DMS53 treated with DMSO at 0.1 percent for 48 hours (cell line): ENCODE results near the gene PGA4.
"Not testable (repeated sequence)": the region's sequence is repeated elsewhere in the genome, so short reads cannot be mapped to it uniquely, and the experiment has no call there.

Experiments used
- DNase-seq: peaks from one replicate; lab custom pipeline; 2025; ENCODE audit not compliant: unreplicated experiment; lab: John Stamatoyannopoulos, UW

Gene PGA4

GRCh38 chr11:61222047-61222446 is at the start of gene PGA4:
PGA4 (plus strand) TSS chr11:61222347; CDS start chr11:61222401, 54 bp downstream.
- not testable (repeated sequence) for DNase-seq

DNA sequence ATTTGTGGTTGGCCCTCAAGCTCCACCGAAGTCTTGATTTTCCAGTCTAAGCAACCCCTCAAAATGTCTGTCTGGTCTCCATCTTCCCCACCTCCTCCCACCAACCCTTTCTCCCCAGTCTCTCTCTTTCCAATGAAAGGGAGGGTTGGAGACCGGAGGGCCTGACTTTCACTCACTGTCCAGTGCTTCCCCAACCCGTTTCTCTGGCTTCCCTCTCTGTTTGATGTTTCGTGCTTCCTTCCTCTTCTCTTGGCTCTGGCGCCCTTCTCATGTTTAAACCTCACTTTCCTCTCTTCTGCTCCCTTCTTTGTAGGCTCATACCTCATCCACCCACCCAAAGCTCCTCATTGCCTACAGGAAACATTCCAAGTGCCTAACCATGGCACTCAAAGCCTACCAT is 49.8 kb upstream of the PGA4 start:
- no peak for DNase-seq

GRCh38 chr11:61172888-61173287 is 49.3 kb upstream of the PGA4 start:
- no peak for DNase-seq

DNA sequence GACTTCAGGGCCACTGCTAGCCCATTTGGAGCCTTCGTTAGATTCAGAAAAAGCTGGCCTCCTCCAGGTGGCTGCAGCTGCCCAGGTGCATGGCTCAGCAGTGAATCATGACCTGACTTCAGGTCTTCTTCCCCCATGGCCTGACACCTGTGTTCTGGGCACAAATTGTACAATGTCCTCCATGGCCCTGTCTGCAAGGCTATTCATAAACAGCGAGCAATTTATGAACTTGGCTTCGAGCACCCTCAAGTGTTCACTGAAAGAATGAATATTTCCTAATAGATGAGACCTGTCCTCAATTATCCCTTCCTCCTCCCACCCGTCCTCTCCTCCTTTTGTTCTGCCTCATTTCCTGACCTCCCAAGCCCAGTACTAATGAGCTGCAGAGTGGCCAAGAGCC is 48.7 kb upstream of the PGA4 start:
- DNase-seq, result no peak

GRCh38 chr11:61174273-61174672 is 47.9 kb upstream of the PGA4 start:
- no peak for DNase-seq

- DNase-seq, result no peak
Measured at GRCh38 chr11:61174949-61175348, 47.2 kb upstream of the PGA4 start.

DNA sequence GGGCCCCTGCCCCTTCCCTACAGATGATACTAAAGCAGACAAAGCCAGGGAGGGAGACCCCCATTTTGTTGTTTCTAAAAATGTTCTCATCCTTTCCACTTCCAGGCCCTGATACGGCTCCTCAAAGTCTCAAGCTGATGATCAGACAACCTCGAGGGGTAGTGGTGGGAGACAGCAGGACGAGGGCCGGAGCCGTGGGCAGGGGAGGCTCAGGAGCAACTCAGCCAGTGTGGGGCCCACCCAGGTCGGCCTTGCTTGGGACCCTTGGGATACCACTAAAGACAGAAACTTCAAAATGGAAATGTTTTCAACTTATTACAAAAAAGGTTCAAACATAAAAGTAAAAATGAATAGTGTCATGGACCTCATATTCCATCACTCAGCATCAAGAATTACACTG is 45.7 kb upstream of the PGA4 start:
- no peak for DNase-seq

- DNase-seq, result not testable (repeated sequence)
Measured at GRCh38 chr11:61180205-61180604, 41.9 kb upstream of the PGA4 start.

GRCh38 chr11:61181489-61181888 is 40.7 kb upstream of the PGA4 start:
- no peak for DNase-seq

GRCh38 chr11:61183645-61184044 is 38.5 kb upstream of the PGA4 start:
- DNase-seq, result no peak

DNA sequence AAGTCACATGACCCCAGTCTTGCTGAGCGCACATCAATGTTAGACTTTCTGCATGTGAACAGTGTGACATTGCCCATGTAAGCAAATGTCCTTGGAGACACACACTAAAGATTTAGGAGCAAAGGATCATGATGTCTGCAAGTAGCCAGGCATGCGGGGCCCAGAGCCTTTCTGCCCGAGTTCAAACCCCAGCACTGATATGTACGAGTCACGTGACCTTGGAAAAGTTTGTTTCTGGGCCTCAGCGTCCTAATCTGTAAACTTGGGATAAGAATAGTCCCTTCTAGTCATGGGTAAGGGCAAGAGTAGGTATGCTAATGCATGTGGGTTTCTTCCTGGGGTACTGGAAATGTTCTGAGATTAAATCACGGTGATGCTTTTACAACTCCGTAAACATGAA is 35.6 kb upstream of the PGA4 start:
- DNase-seq, result no peak

DNA sequence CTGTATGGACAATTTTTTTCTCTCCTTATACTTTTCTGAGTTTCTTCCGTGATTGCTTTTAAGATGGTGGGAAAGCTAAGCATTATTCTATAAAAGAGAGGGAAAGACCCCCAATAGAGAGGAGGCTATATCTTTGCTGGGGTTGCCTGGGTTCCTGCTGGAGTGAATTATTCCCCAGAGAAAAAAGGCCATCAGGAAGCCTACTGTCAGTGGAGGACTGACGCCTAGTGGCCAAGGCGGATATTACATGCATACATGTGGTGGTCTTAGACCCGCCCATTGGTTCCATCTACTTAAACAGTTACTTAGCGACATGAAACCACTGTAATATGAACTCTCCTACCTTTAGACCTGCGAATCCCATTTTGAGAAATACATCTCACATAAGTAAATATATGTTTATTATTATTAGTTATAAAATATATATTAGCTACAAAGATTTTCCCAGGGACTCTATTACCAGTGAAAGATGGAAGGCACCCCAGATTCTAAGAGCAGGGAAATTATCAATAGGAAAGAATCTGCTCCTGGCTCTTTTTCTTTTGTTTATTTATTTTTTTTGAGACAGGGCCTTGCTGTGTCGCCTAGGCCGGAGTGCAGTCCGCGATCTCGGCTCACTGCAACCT is 34.5 kb upstream of the PGA4 start:
- peak; percentile 53 for DNase-seq

GRCh38 chr11:61189933-61190332 is 32.2 kb upstream of the PGA4 start:
- DNase-seq, result no peak

DNA sequence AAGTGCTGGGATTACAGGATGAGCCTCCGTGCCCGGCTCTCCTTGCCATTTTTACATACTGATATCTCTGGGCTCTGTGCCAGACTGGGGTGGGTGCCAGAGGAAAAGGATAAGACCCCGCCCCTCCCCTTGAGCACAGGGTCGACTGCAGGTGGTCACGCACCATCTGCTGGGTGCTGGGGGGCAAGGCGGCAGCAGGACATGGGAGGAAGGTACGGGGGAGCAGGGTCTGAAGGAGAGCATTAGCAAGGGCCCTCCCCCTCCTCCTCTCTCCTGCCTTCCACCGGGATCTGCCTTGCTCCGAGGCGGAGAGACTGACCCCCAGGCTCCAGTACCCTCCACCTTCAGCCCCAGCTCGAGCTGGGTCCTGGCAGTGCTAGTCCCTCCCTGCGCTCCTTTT is 28.6 kb upstream of the PGA4 start:
- DNase-seq, result no peak

DNA sequence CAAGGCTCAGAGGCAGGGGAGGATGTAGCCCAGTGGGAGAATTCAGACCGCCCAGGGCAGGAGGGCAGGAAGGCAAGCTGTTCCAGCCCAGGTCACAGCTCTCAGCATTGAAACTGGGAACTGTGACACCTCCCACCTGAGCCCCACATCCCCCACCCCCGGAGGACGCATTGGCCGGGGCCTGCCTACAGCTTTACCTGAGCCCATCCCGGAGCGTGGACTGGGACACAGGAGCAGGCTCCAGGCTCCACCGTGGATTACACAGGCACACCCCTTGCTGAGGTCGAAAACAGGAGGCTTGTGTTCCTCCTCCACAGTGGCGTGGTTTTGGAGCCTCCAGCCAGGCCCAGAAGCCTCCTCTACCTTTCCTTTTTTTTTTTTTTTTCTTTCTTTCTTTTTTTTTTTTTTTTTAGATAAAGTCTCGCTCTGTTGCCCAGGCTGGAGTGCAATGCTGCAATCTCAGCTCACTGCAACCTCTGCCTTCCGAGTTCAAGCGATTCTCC is 27.9 kb upstream of the PGA4 start:
- DNase-seq, result no peak

DNA sequence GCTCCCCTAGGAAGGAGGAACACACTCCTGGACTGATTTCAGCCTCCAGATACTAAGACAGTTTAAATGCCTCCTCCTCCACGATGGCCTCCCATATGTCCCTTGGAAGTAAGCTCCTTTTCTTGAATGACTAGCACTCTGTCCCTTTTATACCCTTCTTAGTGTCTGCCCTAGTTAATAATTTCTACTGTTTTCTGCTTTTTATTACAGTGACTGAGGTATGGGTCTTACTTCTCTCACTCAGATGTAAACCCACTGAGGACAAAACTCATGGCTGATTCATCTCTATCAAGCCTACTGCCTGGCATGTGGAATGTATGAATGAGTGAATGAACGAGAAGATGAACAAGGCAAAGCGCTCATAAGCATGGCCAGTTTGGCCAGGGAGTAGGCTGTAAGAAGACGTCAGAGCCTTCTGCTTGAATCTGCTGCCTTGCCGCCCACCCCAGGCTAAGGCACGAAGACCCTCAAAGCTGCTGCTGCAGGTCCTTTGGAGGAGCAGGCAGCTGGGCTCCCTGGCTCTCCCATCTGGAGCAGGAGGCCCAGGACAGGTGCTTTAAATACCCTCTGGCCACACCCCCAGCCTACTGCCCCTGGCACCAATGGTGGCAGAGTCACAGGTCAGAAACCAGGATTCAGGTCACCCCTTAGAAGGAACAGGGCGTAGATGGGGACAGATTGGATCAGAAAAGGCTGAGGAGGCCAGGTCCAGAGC is 27.0 kb upstream of the PGA4 start:
- no peak for DNase-seq

- no peak for DNase-seq
Measured at GRCh38 chr11:61195719-61196118, 26.4 kb upstream of the PGA4 start.

- DNase-seq, result no peak
Measured at GRCh38 chr11:61198361-61198760, 23.8 kb upstream of the PGA4 start.

DNA sequence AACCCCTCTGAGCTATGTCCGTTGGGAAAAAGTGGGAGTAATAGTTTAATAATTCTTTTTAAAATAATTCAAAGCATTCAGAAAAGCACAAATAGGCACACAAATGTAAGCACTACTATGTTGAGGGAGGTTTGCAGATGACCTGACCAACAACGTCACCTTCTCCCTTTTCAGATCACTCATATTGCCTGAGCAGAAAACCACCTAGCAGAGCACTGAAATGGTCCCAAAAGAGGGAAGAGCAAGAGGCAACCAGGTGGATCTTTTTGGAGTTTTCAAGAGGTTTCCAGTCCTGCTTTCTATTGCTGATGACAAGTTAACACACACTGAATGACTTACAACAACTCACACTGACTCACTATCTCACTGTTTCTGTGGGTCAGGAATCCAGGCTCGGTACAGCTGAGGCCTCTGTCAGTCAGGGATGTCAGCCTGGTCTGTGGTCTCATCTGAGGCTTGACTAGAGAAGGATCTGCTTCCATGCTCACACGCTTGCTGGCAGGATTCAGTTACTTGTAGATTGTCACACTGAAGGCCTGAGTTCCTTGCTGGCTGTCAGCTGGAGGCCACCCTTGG is 23.1 kb upstream of the PGA4 start:
- DNase-seq, result no peak

DNA sequence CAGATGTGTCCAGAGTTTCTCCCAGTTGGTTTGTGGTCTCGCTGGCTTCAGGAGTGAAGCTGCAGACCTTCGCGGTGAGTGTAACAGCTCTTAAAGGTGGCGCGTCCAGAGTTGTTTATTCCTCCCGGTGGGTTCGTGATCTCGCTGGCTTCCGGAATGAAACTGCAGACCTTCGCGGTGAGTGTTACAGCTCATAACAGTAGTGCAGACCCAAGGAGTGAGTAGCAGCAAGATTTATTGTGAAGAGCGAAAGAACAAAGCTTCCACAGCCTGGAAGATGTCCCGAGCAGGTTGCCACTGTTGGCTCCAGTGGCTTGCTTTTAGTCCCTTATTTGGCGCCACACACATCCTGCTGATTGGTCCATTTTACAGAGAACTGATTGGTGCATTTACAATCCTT is 20.7 kb upstream of the PGA4 start:
- DNase-seq, result no peak

- not testable (repeated sequence) for DNase-seq
Measured at GRCh38 chr11:61202950-61203746, 19.0 kb upstream of the PGA4 start, which contains the start of gene PGA3. PGA3 (plus strand) TSS chr11:61203515; CDS start chr11:61203565, 50 bp downstream.
